ENCODE data around the gene PSMB5. TPM values are rescaled to one million over a fixed set of nuclear protein-coding genes. Genes with fewer than 3 reads are reported as not detected.

The PSMB5 gene
- total and polyA plus RNA-seq, 3 experiments from 2014 or later = 37.1 to 198 (median 186) TPM

DNA sequence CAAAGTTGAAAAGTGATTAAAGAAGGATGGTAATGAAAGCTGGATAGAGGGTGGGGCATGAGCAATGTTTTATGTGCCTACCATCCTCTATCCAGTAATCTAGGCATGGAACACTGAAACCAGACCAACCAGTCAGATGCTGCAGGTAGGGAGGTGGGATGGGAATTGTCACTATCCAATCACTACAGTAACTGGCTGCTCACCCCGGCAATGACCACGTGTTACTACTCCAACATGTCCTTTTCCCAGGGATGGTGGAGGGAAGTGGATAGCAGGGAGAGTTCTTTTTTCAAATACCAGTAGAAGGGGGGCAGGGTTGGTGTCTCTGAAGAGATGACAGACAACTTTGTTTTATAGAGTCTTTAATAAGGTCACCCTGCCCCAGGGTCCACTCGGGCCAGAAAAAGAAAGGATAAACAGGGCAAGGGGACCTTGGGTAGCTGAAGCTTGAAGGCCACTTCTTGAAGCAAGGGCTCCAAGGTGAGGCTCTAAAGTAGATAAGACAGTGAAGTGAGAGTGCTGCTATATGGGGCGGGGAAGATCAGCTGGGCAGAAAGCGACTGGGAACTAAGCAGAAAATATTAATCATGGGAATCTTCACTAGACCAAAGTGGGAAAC is 37.3 kb upstream of the PSMB5 start:
- Histone ChIP-seq H3K4me1 (ENCODE audit: insufficient read depth, low read length) (peaks cover 32% of the 10 kb centered on the region), H3K9me3 (ENCODE audit: low read length) (no peaks in the 10 kb centered on the region), H3K4me3 (ENCODE audit: low read length) (no peak overlapping the region), H3K27me3 (ENCODE audit: insufficient read depth, low read length, poor library complexity, severe bottlenecking) (no peaks in the 10 kb centered on the region), H3K27ac (ENCODE audit: low read depth, low read length) (peak overlapping the region; percentile 76), H3K36me3 (ENCODE audit: insufficient read depth, low read length) (peaks cover 35% of the 10 kb centered on the region)
- H3K4me3 Mint-ChIP-seq = peak overlapping the region; percentile 83 to 96 (median 94)
- peak overlapping the region; percentile 75 to 97 (median 96) for H3K27ac Mint-ChIP-seq
- ChIA-PET POLR2A (interaction anchor here (0.8 to 1.3 kb wide), 5 partner anchors 10 to 65 kb away, joined by 3 to 9 read pairs (median 3); partner anchors contain the start of genes ACIN1 and C14orf119), CTCF (interaction anchor here (1.1 to 3.5 kb wide), 8 partner anchors 9 to 137 kb away, joined by 3 to 21 read pairs (median 4); partner anchors contain the start of genes ACIN1, AJUBA, C14orf119 and CDH24)
- H3K36me3 Mint-ChIP-seq = peaks cover 3 to 79% (median 12%) of the 10 kb centered on the region in 3 donors
- H3K4me1 Mint-ChIP-seq = peaks cover 36 to 45% (median 41%) of the 10 kb centered on the region in 3 donors
- no peaks in the 10 kb centered on the region for H3K9me3 Mint-ChIP-seq
- no peak for DNase-seq
- H3K27me3 Mint-ChIP-seq = no peaks in the 10 kb centered on the region

DNA sequence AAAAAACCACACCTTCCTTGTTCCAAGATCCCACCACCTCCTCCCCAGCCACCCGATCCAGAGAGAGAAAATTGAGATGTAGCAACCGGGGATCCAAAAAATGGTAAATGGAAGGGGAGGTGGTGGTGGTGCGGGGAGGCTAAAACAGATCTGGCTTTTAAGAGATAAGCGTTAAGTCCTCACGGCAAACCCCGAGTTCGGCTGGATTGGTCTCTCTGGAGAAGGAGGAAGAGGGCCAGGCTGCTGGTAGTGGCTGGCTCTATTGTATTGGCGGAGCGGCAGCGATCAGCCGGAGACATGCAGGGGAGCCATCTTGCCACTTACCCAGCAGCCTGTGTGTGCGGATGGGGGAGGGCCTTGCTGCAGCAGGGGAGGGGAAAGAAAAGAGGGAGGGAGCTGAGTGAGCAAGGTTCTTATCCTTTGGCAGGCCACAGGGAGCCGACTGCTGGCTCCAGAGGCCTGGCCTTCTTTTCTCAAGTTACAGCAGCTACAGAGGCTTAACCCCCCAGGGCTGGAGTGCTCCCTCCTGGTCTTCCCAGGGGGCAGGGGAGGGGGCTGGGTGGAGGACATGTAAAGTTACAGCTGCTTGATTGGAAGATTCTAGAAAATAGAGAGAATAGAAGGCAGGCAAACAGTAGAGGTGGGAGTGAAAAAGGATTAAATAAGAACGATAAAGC is 36.7 kb upstream of the PSMB5 start:
- Mint-ChIP-seq H3K36me3 (peaks cover 3 to 79% (median 11%) of the 10 kb centered on the region in 3 donors), H3K4me1 (peaks cover 34 to 45% (median 41%) of the 10 kb centered on the region in 3 donors), H3K27ac (peak overlapping the region; percentile 75 to 97 (median 96)), H3K4me3 (peak overlapping the region; percentile 83 to 96 (median 94)), H3K9me3 (no peaks in the 10 kb centered on the region), H3K27me3 (no peaks in the 10 kb centered on the region)
- Histone ChIP-seq H3K27ac (ENCODE audit: low read depth, low read length) (peak overlapping the region; percentile 76), H3K36me3 (ENCODE audit: insufficient read depth, low read length) (peaks cover 34% of the 10 kb centered on the region), H3K4me1 (ENCODE audit: insufficient read depth, low read length) (peaks cover 28% of the 10 kb centered on the region), H3K4me3 (ENCODE audit: low read length) (peak overlapping the region; percentile 94), H3K9me3 (ENCODE audit: low read length) (no peaks in the 10 kb centered on the region), H3K27me3 (ENCODE audit: insufficient read depth, low read length, poor library complexity, severe bottlenecking) (no peaks in the 10 kb centered on the region)
- CTCF ChIA-PET = interaction anchor here (1.1 to 3.5 kb wide), 8 partner anchors 10 to 137 kb away, joined by 3 to 21 read pairs (median 6); partner anchors contain the start of genes ACIN1, AJUBA, C14orf119 and CDH24
- peak; percentile 62 to 82 (median 67) for DNase-seq
- POLR2A ChIA-PET = interaction anchor here (0.8 to 1.3 kb wide), 5 partner anchors 9 to 64 kb away, joined by 3 to 9 read pairs (median 3); partner anchors contain the start of genes ACIN1 and C14orf119

DNA sequence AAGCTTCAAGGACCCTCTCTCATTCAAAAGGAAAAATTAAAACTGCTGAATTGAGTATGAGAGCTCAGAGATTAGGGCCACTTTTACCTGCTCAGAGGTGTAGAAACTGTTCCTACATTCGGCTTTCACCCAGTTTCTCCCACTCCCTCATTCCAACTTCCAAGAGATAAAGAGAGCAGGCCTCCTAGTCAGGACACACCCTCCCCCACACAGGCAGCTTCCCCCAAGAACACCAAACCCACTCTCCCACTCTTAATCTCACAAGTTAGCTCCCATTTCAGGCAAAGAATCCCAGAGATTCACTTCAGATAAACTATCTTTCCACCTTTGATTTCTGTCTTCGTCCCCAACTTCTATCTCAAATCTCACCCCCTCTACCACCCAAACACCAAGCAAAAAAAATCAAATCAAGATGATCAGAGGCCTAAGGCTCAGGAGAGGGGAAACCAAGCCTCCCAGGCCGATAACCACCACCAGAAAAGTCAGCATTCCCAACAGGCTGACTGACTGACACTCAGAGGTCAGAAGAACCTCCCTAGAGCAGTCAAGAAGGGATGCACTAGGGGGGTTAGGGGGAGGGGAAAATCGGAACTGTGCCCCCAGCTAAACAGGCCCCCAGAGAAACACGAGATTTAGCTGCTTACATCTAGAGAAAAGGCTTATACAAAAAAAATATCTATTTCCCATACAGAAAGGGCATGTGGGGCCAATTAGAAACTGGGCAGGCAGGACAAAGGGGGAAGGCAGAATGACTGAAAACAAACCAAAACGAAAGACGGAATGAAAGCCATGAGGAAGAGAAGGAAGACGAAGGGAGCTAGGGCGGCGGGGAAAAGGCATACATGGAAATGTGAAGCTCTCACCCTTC is 35.8 kb upstream of the PSMB5 start:
- Histone ChIP-seq H3K36me3 (ENCODE audit: insufficient read depth, low read length) (peaks cover 35% of the 10 kb centered on the region), H3K27me3 (ENCODE audit: insufficient read depth, low read length, poor library complexity, severe bottlenecking) (no peaks in the 10 kb centered on the region), H3K4me3 (ENCODE audit: low read length) (peak overlapping the region; percentile 94), H3K27ac (ENCODE audit: low read depth, low read length) (peak overlapping the region; percentile 76), H3K9me3 (ENCODE audit: low read length) (no peaks in the 10 kb centered on the region), H3K4me1 (ENCODE audit: insufficient read depth, low read length) (peaks cover 28% of the 10 kb centered on the region)
- H3K36me3 Mint-ChIP-seq = peaks cover 3 to 79% (median 9%) of the 10 kb centered on the region in 3 donors
- H3K9me3 Mint-ChIP-seq = no peaks in the 10 kb centered on the region
- H3K27me3 Mint-ChIP-seq = no peaks in the 10 kb centered on the region
- no peak for DNase-seq
- H3K27ac Mint-ChIP-seq = peak overlapping the region; percentile 75 to 97 (median 96)
- ChIA-PET POLR2A (interaction anchor here (0.7 to 1.1 kb wide), 3 partner anchors 22 to 25 kb away, joined by 3 to 9 read pairs (median 3); partner anchors contain the start of genes ACIN1 and C14orf119), CTCF (interaction anchor here (0.9 to 3.5 kb wide), 8 partner anchors 12 to 136 kb away, joined by 3 to 21 read pairs (median 6); partner anchors contain the start of genes ACIN1, AJUBA, C14orf119 and CDH24)
- peaks cover 37 to 50% (median 41%) of the 10 kb centered on the region in 3 donors for H3K4me1 Mint-ChIP-seq
- peak overlapping the region; percentile 83 to 96 (median 94) for H3K4me3 Mint-ChIP-seq

DNA sequence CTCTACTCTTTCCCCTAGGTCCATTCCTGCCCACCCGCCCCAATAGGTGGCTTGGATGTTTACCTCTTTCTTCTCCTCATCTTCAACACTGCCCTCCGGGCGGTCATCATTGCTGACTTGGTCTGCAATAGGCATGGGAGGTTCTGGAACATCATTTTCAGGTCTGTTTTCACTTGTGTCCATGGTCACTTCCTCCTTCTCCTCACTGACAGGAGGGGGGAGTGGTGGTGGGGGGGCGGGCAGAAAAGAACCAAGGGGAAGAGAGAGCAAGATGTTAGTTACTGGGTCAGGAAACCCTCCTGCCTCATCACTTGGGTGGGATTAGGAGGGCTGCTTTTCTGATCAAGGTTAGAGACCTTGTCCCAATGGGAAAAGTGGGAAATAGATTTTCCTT is 34.7 kb upstream of the PSMB5 start:
- ChIA-PET CTCF (interaction anchor here (0.7 to 21.2 kb wide), 31 partner anchors 9 to 506 kb away, joined by 3 to 732 read pairs (median 5); partner anchors contain the start of genes ACIN1, AJUBA, C14orf119 and CDH24), POLR2A (interaction anchor here (1.6 to 1.8 kb wide), 2 partner anchors 11 to 25 kb away, joined by 6 to 8 read pairs; partner anchors contain the start of genes ACIN1 and C14orf119)
- Mint-ChIP-seq H3K4me3 (no peak overlapping the region), H3K36me3 (peaks cover 0 to 77% (median 5%) of the 10 kb centered on the region in 3 donors), H3K27ac (peak overlapping the region in 5 of 8 donors; percentile 49 to 89 (median 70)), H3K9me3 (no peaks in the 10 kb centered on the region), H3K27me3 (no peaks in the 10 kb centered on the region), H3K4me1 (peaks cover 37 to 50% (median 41%) of the 10 kb centered on the region in 3 donors)
- Histone ChIP-seq H3K36me3 (ENCODE audit: insufficient read depth, low read length) (peaks cover 31% of the 10 kb centered on the region), H3K4me3 (ENCODE audit: low read length) (no peak overlapping the region), H3K27ac (ENCODE audit: low read depth, low read length) (no peak overlapping the region), H3K9me3 (ENCODE audit: low read length) (no peaks in the 10 kb centered on the region), H3K4me1 (ENCODE audit: insufficient read depth, low read length) (peaks cover 28% of the 10 kb centered on the region), H3K27me3 (ENCODE audit: insufficient read depth, low read length, poor library complexity, severe bottlenecking) (no peaks in the 10 kb centered on the region)
- no peak for DNase-seq

DNA sequence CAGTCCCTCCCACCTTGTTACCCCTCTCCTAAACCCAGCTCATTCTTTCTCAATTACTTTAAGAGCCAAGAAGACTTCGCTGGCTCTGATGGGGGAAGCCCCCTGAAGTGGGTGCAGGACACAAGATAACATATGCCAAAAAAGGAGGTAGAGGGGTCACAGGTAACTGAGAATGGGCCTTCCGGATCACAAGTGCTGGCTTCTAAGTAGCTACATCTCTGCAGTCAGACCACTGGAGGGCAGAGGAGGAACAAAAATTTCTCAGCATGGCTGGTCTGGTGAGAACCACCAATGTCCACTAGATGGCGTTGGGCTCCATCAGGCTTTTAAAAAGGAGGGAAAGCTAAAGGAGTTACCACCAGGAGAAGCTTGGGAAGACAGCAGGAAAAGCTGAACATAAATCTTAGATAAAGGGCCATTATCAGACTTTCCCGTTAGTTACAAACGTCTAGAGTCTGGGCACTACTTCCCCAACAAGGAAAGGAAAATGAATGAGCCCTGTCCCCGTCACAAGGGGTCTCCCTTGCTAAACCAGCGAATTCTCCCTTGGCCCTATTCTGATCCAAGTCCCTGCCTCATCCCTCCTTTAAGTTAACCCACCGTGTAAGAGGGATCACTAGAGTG is 34.2 kb upstream of the PSMB5 start:
- Histone ChIP-seq H3K36me3 (ENCODE audit: insufficient read depth, low read length) (peaks cover 36% of the 10 kb centered on the region), H3K4me1 (ENCODE audit: insufficient read depth, low read length) (peaks cover 28% of the 10 kb centered on the region), H3K27ac (ENCODE audit: low read depth, low read length) (no peak overlapping the region), H3K27me3 (ENCODE audit: insufficient read depth, low read length, poor library complexity, severe bottlenecking) (no peaks in the 10 kb centered on the region), H3K9me3 (ENCODE audit: low read length) (no peaks in the 10 kb centered on the region), H3K4me3 (ENCODE audit: low read length) (no peak overlapping the region)
- ChIA-PET POLR2A (interaction anchor here (1.6 to 1.8 kb wide), 2 partner anchors 10 to 26 kb away, joined by 6 to 8 read pairs; partner anchors contain the start of genes ACIN1 and C14orf119), CTCF (interaction anchor here (0.6 to 21.2 kb wide), 42 partner anchors 9 to 505 kb away, joined by 3 to 732 read pairs (median 4); partner anchors contain the start of genes ACIN1, AJUBA, C14orf119 and CDH24)
- H3K27me3 Mint-ChIP-seq = no peaks in the 10 kb centered on the region
- peaks cover 0 to 78% (median 7%) of the 10 kb centered on the region in 3 donors for H3K36me3 Mint-ChIP-seq
- peaks cover 37 to 50% (median 41%) of the 10 kb centered on the region in 3 donors for H3K4me1 Mint-ChIP-seq
- peak; percentile 49 to 79 (median 72) for DNase-seq
- H3K27ac Mint-ChIP-seq = peak overlapping the region; percentile 4 to 96 (median 72)
- H3K4me3 Mint-ChIP-seq = peak overlapping the region in 6 of 7 donors; percentile 10 to 72 (median 48)
- no peaks in the 10 kb centered on the region for H3K9me3 Mint-ChIP-seq

DNA sequence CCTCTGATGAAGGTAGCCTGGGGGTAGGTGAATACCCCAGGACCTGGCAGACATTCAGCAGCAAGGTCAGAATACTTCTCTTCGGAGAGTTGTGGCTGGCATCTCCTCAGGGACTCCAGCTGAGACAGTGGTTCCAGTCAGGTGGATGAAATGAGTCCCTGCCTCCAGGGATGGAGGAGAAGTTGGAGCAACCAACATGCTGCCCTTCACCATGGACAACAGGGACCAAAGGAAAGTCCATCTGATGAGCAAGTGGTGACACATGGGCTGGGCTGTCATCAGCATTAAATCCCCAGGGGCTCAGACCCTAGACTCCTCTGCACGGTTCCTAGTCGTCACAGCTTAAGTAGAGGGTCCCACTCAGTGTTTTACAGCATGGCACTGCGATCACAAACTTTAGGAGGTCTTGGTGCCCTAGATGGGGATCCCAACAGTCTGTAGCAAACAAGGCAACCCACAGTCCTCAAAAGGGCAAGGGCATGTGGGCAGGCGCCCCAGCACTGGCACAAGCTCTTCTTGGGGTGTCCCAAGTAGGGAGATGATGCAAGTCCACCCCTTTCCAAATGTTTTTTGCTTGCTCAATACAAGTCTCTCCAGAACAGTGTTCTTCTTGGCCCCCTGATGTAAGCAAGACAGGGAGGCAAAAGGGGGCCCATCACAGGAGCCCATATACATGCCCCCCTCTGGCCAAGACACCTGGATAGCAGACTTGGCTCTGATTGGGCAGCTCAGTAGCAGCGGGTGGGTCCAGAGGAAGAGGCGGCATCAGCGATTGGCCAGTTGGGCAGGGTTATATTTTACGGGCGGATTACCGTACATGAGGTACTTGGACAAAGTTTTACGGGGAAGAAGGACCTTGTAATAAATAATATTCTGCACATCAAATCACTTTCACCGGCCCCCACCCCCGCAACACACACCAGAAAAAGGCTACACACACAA is 33.4 kb upstream of the PSMB5 start:
- peaks cover 44% of the 10 kb centered on the region for H3K36me3 ChIP-seq (ENCODE audit: insufficient read depth, low read length)
- no peaks in the 10 kb centered on the region for H3K27me3 ChIP-seq (ENCODE audit: insufficient read depth, low read length, poor library complexity, severe bottlenecking)
- Mint-ChIP-seq H3K27ac (peak overlapping the region in 5 of 8 donors; percentile 60 to 96 (median 73)), H3K27me3 (no peaks in the 10 kb centered on the region), H3K36me3 (peaks cover 3 to 80% (median 10%) of the 10 kb centered on the region in 3 donors), H3K4me1 (peaks cover 37 to 50% (median 41%) of the 10 kb centered on the region in 3 donors), H3K4me3 (no peak overlapping the region), H3K9me3 (no peaks in the 10 kb centered on the region)
- peaks cover 28% of the 10 kb centered on the region for H3K4me1 ChIP-seq (ENCODE audit: insufficient read depth, low read length)
- ChIA-PET CTCF (interaction anchor here (0.6 to 21.2 kb wide), 41 partner anchors 10 to 504 kb away, joined by 3 to 732 read pairs (median 4); partner anchors contain the start of genes ACIN1, AJUBA, C14orf119 and CDH24), POLR2A (interaction anchor here (1.6 to 1.8 kb wide), 2 partner anchors 9 to 27 kb away, joined by 6 to 8 read pairs; partner anchors contain the start of genes ACIN1 and C14orf119)
- no peak overlapping the region for H3K4me3 ChIP-seq (ENCODE audit: low read length)
- no peak for DNase-seq
- H3K27ac ChIP-seq (ENCODE audit: low read depth, low read length) = no peak overlapping the region
- no peaks in the 10 kb centered on the region for H3K9me3 ChIP-seq (ENCODE audit: low read length)
